ENCODE data around the gene NRXN3.

The NRXN3 gene

GRCh38 chr14:78763746-78764145 is 593.6 kb downstream of the NRXN3 start:
- H3K4me2 ChIP-seq (ENCODE audit: low read depth, low read length, poor library complexity, severe bottlenecking), result no peak overlapping the region

DNA sequence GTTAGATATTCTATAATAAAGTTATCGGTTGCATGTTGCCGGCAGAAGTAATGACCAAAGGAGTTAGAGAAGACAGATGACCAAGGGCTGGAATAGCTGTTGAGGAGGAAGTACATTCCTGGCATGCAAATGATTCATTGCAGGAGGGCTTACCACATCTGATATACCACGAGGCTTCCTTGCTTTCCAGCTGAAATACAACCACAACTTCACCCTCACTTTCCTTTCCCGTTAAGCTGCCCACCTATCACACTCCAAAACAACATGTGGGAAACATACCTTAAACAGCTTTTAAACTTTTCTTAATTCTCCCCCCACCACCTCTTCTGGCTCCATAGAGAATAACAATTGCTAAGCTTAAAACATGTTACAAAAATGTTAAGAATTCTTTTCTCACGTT is 594.1 kb downstream of the NRXN3 start:
- H3K9me2 ChIP-seq (replicated peaks; ENCODE audit: insufficient read depth, low read length), result no peaks in the 10 kb centered on the region
- H3K4me2 ChIP-seq (ENCODE audit: low read depth, low read length, poor library complexity, severe bottlenecking), result no peak overlapping the region
- H2AFZ ChIP-seq (ENCODE audit: low read depth, low read length, severe bottlenecking), result no peak overlapping the region
- H3F3A ChIP-seq (ENCODE audit: insufficient read depth), result no peaks in the 10 kb centered on the region
- no peak overlapping the region for H3K9ac ChIP-seq (ENCODE audit: low read length)
- TF ChIP-seq, protein P1, sequence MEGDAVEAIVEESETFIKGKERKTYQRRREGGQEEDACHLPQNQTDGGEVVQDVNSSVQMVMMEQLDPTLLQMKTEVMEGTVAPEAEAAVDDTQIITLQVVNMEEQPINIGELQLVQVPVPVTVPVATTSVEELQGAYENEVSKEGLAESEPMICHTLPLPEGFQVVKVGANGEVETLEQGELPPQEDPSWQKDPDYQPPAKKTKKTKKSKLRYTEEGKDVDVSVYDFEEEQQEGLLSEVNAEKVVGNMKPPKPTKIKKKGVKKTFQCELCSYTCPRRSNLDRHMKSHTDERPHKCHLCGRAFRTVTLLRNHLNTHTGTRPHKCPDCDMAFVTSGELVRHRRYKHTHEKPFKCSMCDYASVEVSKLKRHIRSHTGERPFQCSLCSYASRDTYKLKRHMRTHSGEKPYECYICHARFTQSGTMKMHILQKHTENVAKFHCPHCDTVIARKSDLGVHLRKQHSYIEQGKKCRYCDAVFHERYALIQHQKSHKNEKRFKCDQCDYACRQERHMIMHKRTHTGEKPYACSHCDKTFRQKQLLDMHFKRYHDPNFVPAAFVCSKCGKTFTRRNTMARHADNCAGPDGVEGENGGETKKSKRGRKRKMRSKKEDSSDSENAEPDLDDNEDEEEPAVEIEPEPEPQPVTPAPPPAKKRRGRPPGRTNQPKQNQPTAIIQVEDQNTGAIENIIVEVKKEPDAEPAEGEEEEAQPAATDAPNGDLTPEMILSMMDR (IDR thresholded peaks at IDR 0.05; ENCODE audit: insufficient read depth, low read length, poor library complexity, severe bottlenecking), result no peak
- no peaks in the 10 kb centered on the region for H3K36me3 ChIP-seq (ENCODE audit: low read length)
- no peaks in the 10 kb centered on the region for H3K27me3 ChIP-seq (ENCODE audit: low read length)
- H3K79me2 ChIP-seq (ENCODE audit: insufficient read depth, low read length), result no peaks in the 10 kb centered on the region
- no peaks in the 10 kb centered on the region for H3K9me3 ChIP-seq (ENCODE audit: insufficient read depth, low read length)
- H3K4me3 ChIP-seq (ENCODE audit: insufficient read depth, low read length, poor library complexity, severe bottlenecking), result no peak overlapping the region
- H3K27ac ChIP-seq (ENCODE audit: low read depth, low read length), result no peak overlapping the region
- no peaks in the 10 kb centered on the region for H4K20me1 ChIP-seq (ENCODE audit: low read depth, low read length)

More at GRCh38 chr14:78763746-78764145, 593.6 kb downstream of the NRXN3 start:
- Histone ChIP-seq H3K4me3 (ENCODE audit: insufficient read depth, low read length, poor library complexity, severe bottlenecking) (no peak overlapping the region), H3K27ac (ENCODE audit: low read depth, low read length) (no peak overlapping the region), H3F3A (ENCODE audit: insufficient read depth) (no peaks in the 10 kb centered on the region), H3K9me2 (replicated peaks; ENCODE audit: insufficient read depth, low read length) (no peaks in the 10 kb centered on the region), H3K27me3 (ENCODE audit: low read length) (no peaks in the 10 kb centered on the region), H3K79me2 (ENCODE audit: insufficient read depth, low read length) (no peaks in the 10 kb centered on the region), H3K36me3 (ENCODE audit: low read length) (no peaks in the 10 kb centered on the region), H3K9ac (ENCODE audit: low read length) (no peak overlapping the region), H3K9me3 (ENCODE audit: insufficient read depth, low read length) (no peaks in the 10 kb centered on the region), H2AFZ (ENCODE audit: low read depth, low read length, severe bottlenecking) (no peak overlapping the region), H4K20me1 (ENCODE audit: low read depth, low read length) (no peaks in the 10 kb centered on the region)
- TF ChIP-seq, protein P1 (IDR thresholded peaks at IDR 0.05; ENCODE audit: insufficient read depth, low read length, poor library complexity, severe bottlenecking), result no peak

GRCh38 chr14:78764645-78765044 is 594.5 kb downstream of the NRXN3 start:
- no peak overlapping the region for H3K4me2 ChIP-seq (ENCODE audit: low read depth, low read length, poor library complexity, severe bottlenecking)
- no peak for TF ChIP-seq EZH2phosphoT487 (conservative IDR thresholded peaks at IDR 0.05; ENCODE audit: low read length)
- TF ChIP-seq, protein P1 (IDR thresholded peaks at IDR 0.05; ENCODE audit: insufficient read depth, low read length, poor library complexity, severe bottlenecking), result no peak
- no peak overlapping the region for H2AFZ ChIP-seq (ENCODE audit: low read depth, low read length, severe bottlenecking)
- H3K79me2 ChIP-seq (ENCODE audit: insufficient read depth, low read length), result no peaks in the 10 kb centered on the region
- H3K27me3 ChIP-seq (ENCODE audit: low read length), result no peaks in the 10 kb centered on the region
- no peaks in the 10 kb centered on the region for H3F3A ChIP-seq (ENCODE audit: insufficient read depth)
- no peak overlapping the region for H3K4me3 ChIP-seq (ENCODE audit: insufficient read depth, low read length, poor library complexity, severe bottlenecking)
- H3K27ac ChIP-seq (ENCODE audit: low read depth, low read length), result no peak overlapping the region
- H3K9ac ChIP-seq (ENCODE audit: low read length), result no peak overlapping the region
- no peaks in the 10 kb centered on the region for H3K9me3 ChIP-seq (ENCODE audit: insufficient read depth, low read length)
- H4K20me1 ChIP-seq (ENCODE audit: low read depth, low read length), result no peaks in the 10 kb centered on the region
- H3K9me2 ChIP-seq (replicated peaks; ENCODE audit: insufficient read depth, low read length), result no peaks in the 10 kb centered on the region
- no peaks in the 10 kb centered on the region for H3K36me3 ChIP-seq (ENCODE audit: low read length)

DNA sequence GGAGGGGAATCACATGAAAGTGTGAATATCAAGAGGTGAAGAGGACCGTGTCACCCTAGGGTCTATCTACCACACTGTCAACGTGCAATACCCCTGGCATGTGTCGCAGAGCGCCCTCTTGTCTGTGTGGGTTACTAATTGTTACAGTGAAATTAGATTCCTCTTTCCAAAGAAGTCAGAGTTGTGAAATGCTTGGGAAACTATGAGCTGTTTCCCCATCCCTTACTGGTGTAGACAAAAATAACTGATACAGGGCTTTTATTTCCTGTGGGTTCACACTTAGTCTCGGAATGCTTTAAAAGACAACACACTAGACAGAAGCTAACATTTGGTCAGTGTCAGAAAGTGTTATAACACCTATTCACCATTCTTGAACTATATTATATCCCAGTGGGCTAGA is 597.3 kb downstream of the NRXN3 start:
- Histone ChIP-seq H3K27ac (ENCODE audit: low read depth, low read length) (no peak overlapping the region), H2AFZ (ENCODE audit: low read depth, low read length, severe bottlenecking) (no peak overlapping the region), H3K36me3 (ENCODE audit: low read length) (no peaks in the 10 kb centered on the region), H3K4me3 (ENCODE audit: insufficient read depth, low read length, poor library complexity, severe bottlenecking) (no peak overlapping the region), H3K9me3 (ENCODE audit: insufficient read depth, low read length) (no peaks in the 10 kb centered on the region), H3F3A (ENCODE audit: insufficient read depth) (no peaks in the 10 kb centered on the region), H3K9me2 (replicated peaks; ENCODE audit: insufficient read depth, low read length) (no peaks in the 10 kb centered on the region), H3K9ac (ENCODE audit: low read length) (no peak overlapping the region), H3K79me2 (ENCODE audit: insufficient read depth, low read length) (no peaks in the 10 kb centered on the region), H3K27me3 (ENCODE audit: low read length) (no peaks in the 10 kb centered on the region), H3K4me2 (ENCODE audit: low read depth, low read length, poor library complexity, severe bottlenecking) (no peak overlapping the region), H4K20me1 (ENCODE audit: low read depth, low read length) (no peaks in the 10 kb centered on the region)
- TF ChIP-seq, protein P1 (IDR thresholded peaks at IDR 0.05; ENCODE audit: insufficient read depth, low read length, poor library complexity, severe bottlenecking), result no peak
- TF ChIP-seq EZH2phosphoT487 (conservative IDR thresholded peaks at IDR 0.05; ENCODE audit: low read length), result no peak
